Inferior parietal cortex (tissue), 1 donor: ENCODE results near the gene IGF2BP3.

Experiments used
- DNase-seq: peaks from one replicate; pipeline ENCODE4 v3.0.0-alpha.2; 2016; ENCODE audit errors: extremely low spot score

Gene IGF2BP3

DNA sequence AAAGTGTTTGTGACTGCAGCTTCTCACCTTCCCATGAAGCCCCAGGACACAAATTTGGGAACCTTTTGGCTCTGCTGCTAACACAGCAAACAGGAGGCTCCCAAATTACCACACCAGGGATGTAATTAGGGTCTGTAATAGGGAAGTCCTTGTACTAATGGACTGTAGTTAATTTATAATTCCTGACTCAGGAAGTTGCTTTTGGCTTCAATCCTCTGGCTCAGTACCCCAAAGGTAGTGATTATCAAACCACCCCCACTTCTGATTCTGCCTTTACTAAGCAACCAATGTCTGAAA is 174.9 kb downstream of the IGF2BP3 start:
- DNase-seq, result no peak

DNA sequence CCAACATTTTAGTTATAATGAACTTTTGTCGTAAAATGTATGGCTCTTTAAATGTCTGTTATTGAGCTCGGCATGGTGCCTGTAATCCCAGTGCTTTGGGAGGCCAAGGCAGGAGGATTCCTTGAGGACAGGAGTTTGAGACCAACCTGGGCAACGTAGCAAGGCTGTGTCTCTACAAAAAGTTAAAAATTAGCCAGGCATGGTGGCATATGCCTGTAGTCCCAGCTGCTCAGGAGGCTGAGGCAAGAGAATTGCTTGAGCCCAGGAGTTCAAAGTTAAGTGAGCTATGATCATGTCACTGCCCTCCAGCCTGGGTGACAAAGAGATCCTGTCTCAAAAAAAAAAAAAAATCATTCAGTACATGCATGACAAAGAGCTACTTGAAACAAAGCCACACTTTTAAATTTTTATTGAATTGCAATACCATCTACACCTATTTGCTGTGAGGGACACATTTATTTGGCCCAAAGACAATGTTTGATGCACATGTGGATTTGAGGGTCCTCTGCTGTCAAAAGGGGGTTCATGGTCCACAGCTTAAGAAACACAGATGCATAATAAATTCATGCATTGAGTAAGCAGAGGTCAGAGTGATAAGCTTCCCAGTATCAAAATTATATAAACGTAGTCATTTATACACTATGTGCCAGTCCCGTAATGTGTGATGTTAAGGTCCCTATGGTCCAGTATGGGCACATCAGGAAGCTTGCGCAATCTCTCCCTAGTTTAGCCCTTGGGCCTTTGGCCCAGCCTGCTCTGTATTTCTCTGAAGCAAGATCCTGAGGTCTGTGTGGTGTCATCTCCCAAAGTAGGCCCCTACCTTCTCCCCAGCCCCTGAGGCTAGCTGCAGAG is 175.5 kb downstream of the IGF2BP3 start:
- DNase-seq, result no peak

DNA sequence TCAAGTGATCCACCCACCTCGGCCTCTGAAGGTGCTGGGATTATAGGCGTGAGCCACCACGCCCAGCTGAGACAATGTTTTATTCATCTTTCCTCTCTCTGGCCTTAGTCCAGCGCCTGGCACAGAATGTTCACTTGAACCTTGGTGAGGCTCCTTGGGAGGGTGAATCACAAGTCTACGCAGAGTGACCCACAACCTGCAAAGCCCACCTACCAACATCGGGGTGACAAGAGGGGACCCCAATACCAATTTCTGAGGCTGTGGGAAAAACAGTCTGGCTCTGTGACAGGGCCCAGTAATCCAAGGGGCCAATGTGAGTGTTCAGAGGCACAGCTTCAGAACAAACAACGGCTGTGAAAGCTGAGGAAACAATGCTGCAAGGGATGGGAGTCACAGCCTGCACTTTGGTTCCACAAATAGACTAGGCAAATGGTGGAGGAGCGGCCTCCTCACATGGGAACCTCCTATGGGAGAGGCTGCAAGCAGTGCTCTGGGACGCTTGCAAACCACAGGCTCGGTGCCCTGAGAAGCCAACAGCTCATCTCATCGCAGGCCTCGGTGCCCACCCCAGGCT is 176.7 kb downstream of the IGF2BP3 start:
- DNase-seq, result no peak

DNA sequence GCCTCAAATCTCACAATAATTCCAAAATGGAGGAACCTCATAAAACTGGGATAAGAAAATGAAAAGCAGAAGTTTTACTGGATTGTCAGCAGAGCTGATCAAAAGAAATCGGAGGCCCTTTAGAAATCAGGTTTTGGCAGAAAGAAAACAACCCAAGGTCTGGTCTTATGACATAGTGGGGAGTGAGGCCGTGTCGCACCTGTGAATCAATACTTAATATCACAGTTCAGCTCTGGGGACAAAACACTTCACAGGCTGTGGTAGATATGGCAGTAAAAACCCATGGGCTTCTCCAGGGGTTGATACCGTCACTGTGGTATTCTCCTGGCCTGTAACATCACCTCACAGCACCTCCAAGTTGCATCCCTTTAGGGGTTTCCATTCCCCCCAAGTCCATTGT is 177.7 kb downstream of the IGF2BP3 start:
- no peak for DNase-seq

DNA sequence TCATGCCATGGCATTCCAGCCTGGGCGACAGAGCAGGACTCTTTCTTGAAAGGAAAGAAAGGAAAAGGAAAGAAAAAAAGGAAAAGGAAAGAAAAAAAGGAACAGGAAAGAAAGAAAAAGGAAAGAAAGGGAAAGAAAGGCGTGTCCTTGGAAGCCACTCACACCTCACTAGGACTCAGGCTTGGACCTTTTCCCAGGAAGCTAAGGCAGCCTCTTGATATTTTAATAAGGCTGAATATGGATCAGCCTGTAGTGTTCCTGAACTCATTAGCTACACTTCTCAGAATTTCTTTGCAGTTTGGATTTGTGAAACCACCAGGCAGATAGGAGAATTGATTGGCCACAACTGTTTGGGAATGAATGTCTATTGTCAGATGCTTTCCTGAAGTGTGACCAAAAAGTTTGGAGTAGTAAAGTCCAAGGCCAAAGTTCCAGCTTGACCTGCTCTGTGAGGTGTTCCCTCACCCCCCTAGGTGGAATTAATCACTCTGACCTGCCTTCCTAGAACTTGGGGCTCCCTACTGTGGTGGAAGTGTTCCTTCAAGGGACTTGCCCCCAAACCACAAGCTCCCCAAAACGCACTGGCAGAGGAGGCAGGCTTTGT is 178.2 kb downstream of the IGF2BP3 start:
- DNase-seq, result no peak

DNA sequence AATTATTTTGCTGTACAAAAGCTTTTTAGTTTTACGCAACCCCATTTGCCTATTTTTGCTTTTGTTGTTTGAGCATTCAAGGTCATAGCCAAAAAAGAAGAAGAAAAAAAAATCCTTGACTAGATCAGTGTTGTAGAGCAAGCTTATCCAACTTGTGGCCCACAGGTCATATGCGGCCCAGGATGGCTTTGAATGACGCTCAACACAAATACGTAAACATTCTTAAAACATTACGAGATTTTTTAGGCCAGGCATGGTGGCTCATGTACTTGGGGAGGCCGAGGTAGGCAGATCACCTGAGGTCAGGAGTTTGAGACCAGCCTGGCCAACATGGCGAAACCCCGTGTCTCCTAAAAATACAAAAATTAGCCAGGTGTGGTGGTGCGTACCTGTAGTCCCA is 179.3 kb downstream of the IGF2BP3 start:
- no peak for DNase-seq

DNA sequence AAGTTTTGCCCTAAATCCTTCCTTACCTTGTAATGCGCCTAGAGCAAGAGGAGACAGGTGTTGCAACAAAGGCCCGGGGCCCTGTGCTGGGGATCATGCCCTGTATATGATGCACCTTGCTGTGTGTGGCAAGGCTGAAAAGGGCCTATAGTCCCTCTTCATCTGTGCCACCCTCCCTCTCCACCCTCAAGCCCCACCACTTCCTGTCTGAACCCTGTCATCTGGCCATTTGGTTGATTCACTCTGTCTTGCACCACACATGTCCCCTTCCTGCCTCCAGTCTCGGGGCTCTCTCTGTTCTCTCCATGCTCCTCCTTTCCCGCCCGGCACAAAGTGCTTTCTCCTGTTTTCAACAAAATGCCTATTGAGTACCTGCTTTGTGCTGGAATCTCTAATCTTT is 182.7 kb downstream of the IGF2BP3 start:
- no peak for DNase-seq

DNA sequence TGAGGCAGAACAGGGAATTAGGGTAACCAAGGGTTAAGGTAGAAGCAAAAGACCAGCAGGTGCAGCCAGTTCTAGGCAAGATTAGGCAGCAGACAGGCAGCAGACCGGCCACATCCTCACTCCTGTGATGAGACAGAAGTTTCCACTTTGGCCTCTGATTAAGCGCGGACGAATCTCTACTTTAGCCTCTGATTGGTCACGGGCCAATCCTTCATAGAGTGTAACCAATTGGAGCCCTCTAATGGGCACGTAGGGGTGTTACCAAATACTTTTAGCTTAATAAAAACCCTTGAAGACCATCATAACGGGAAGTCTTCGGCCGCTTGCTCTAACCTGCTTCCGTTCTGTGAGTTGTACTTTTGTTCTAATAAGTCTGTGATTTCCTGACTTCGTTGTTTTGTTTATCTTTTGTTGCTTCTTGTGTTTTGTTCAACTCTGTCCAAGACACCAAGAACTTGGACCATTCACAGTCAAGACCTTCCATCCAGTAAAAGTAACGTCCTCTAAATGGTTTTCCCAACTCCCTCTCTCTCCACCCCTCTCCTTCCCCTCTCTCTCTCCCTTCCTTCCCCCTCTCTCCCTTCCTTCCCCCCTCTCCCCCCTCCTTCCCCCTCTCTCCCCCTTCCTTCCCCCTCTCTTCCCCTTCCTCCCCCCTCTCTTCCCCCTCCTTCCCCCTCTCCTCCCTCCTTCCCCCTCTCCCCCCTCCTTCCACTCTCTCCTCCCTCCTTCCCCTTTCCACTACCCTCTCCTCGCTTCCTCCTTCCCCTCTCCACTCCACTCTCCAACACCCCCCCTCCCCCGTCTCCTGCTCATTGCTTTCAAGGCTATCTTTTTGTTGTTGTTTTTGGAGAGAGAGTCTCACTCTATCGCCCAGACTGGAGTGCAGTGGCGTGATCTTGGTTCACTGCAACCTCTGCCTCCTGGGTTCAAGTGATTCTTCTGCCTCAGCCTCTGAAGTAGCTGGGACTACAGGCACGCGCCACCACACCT is 184.3 kb downstream of the IGF2BP3 start:
- DNase-seq, result no peak

DNA sequence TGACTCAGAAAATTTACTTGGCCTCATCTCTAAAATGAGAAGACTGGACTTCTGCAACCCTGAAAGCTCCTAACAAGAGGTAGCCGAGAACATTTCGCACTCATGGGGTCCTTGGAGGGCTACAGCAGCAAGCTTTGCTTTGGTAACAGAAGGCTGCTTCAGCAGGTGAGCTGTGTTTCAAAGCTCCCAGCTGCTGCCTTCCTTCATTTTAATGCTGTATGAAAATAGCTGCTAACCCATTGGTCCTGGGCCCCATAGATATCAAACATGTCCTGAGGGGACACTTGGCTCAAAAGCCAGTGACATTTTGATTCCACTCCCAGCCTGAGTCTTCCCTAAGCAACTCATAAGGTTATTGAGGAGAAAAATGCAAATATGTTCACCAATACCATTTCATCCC is 185.4 kb downstream of the IGF2BP3 start:
- DNase-seq, result no peak

DNA sequence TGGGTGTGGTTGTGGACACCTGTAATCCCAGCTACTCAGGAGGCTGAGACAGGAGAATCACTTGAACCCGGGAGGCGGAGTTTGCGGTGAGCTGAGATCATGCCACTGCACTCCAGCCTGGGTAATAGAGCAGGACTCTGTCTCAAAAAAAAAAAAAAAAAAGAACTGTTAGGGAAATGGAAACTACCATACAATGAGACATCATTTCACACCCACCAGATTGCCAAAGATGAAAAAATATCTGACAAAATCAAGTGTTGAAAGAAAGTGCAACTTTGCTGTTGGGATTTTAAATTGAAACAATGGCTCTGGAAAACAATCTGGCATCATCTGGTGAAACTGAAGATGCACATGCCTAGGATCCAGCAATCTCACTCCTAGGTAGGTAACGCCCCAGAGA is 187.2 kb downstream of the IGF2BP3 start:
- DNase-seq, result no peak

DNA sequence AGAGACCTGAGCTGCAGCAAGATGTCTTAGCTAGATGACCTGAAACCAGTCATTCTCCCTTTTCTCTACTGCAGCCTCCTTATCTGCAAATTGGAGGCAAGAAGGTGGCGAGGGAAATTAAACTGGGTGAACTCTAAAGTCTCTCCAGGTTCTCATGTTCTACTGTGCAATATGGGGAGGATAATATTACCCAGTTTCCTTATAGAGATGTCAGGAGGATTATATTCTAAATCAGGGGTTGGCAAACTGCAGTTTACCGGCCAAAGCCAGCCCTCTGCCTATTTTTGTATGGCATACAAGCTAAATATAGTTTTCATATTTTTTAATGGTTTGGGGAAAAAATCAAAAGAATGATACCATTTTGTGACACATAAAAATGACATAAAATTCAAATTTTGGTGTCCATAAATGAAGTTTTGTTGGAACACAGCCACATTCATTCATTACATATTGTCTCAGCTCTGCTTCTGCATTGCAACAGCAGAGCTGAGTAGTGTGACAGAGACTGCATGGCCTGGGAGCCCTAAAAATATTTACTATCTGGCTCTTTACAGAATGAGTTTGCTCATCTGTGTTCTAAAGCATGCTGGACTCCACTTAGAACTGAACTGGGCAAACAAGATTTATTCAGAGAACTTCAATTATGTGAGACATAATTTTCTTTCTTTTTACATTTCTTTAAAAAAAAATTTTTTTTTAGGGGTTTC is 190.3 kb downstream of the IGF2BP3 start:
- DNase-seq, result no peak

DNA sequence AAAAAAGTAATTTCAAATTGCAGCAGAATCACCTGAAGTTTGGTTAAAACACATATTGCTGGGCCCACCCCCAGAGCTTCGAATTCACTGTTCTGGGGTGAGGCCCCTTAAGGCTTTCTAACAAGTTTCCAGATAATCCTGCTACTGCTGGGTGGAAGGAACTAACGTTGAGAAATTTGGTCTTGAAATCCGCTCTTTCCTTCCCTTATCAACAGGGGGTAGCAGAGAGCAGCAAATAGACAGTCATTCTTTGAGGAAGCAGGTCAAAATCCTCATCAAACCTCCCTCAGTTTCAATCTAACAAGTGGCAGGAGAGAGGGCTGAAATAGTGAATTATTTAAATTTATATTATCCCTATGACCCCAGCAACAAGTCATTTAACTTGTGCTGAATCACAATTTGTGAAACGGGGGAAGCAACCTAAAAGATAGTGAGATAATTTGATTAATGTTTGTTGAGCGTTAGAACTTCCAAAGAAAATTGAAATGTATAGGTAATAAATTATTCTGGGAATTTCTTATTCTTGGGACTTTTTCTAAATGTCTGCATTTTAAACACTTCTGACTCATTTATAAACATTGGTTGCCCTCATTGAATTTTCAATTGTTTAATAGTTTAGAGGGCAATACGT is 192.8 kb downstream of the IGF2BP3 start:
- peak; percentile 76 for DNase-seq

DNA sequence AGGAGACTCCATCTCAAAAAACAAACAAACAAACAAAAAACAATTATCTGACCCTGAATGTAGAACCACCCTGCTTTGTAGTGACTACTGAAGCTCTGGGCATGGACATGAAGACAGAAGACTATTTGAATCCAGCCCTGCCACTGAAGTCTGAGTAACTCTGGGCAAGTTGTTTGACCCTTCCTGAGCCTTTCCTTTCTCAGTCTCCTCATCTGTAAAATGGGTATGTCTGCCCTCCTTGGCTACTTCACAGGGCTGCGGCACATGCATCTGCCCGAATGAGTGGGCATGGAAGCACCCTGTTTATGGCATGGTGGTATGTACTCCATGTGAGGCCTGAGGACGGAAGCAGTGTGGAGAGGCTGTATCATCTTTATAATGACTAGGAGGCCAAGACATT is 193.3 kb downstream of the IGF2BP3 start:
- no peak for DNase-seq

DNA sequence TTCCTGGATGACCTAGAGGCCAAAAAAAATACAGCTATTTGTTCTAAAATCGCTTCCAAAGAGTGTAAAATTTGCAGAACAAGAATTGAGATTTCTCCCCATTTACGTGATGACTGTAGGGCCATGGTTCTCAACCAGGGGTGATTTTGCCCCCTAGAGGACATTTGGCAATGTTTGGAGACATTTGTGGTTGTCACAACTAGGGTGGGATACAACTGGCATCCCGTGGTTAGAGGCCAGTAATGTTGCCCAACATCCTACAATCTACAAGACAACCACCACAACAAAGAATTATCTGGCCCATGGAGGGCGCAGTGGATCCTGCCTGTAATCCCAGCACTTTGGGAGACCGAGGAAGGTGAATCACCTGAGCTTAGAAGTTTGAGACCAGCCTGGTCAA is 193.9 kb downstream of the IGF2BP3 start:
- DNase-seq, result no peak

DNA sequence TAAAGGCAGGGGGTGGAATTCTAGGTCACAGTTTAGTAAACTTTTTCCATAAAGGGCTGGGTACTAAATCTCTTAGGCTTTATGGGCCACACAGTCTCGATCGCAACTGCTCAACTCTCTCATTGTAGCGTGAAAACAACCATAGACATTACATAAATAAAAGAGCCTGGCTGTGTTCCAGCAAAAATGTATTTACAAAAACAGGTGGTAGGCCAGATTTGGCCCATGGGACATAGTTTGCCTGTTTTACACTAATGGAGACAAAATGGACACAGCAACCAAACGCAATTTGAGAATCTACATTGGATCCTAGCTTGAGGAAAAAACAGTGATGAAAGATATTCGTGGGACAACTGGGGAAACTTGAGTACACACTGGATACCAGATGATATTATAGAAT is 194.4 kb downstream of the IGF2BP3 start:
- DNase-seq, result no peak

DNA sequence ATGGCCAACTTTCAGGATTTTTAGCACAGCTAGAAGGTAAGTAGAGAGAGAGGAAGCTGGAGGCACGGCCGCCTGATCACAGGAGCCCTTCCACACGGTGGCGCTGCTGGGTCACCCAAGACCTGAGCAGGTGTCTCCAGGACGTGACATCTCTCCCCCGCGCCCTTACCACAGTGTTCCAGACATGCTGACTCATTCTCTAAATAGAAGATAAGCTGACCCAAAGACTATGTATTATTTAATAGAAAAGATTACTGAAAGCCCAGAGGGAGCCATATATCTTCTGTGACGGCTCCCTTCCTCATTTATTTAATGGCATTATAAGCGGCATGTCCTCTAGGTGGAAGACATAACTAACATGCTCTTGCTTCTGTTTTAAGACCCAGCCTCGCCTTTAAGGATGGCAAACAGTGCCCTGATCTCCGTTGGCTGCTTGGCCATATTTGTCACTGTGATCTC is 197.1 kb downstream of the IGF2BP3 start:
- peak; percentile 60 for DNase-seq

DNA sequence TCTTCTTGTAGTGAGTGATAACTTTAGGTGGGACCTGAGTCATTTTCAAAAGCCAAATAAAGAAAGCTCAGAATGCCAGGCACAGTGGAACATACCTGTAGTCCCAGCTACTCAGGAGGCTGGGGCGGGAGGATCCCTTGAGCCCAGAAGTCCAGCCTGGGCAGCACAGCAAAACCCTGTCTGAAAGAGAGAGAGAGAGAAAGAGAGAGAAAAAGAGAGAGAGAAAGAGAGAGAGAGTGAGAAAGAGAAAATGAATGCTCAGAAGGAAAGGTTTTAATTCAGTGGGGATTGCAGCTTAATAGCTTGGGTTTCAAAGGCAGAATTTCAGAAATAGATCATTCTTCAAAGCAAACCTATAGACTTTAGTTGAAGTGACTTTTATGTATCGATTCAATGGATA is 198.0 kb downstream of the IGF2BP3 start:
- no peak for DNase-seq

DNA sequence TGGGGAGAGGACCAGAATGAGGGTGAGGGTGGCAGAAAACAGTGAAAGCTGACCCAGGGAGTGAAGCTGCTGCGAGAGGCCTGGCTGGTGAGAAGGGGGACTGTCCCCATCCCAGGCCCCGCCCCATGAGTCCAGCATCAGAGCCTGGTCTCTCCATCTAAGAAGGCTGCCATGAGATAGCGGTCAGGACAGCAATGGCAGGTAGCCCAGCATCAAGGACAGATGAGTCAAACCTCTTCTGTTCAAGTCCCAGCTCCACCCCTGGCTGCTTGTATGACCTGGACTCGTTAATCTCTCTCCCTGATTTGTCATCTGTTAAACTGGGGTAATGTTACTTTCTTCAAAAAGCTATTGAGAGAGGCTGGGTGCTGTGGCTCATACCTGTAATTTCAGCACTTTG is 201.5 kb downstream of the IGF2BP3 start:
- DNase-seq, result no peak

DNA sequence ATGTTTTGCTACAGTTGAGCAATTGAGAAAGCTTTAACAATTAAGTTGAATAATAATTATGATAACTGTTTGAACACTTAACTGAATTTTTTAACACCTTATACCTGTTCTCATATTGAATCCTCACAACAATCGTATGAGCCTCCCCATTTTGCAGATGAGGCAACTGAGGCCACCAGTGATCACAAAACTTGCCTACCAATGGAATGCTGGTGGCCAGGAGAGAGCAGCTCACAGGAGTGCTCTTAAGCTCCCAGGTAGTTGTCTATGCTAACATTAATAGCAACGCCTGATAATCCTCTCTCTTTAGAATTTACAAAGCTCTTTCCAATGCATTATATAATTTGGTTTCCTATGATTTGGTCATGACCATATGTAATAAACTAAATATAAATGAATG is 202.1 kb downstream of the IGF2BP3 start:
- no peak for DNase-seq

DNA sequence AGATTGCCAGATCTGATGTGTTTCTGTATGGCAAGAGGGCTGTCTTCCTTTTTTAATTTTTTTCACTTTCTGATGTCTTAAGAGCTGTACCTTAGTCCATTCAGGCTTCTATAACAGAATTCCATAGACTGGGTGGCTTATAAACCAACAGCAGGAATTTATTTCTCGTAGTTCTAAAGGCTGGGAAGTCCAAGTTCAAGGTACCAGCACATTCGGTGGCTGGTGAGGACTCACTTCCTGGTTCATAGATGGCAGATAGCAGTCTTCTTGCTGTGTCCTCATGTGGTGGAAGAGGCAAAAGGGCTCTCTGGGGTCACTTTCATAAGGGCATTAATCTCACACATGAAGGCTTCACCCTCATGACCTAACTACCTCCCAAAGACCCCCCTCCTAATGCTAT is 202.9 kb downstream of the IGF2BP3 start:
- no peak for DNase-seq

DNA sequence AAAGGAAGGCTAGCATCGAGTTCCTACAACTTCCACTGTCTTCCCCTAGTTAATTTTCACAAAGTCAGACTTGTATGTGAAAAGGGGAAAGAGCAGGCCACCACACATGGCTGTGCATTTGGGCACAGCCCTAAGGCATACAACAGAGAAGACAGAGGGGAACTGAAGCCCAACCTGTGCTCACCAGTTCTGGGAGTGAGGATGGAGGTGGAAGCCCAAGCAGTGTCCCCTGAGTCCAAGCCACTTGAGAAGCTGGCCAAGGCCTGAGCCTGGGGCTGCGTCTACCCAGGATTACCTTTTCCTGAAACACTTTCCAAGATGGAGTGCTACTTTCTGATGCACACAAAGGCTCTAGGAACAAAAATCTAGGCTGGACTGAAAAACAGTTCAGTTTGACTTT is 203.4 kb downstream of the IGF2BP3 start:
- no peak for DNase-seq
